GM19043 (cell line): ENCODE data around the gene PLCB2.

Experiments
- ATAC-seq: cut with Tn5 transposase; IDR thresholded peaks from one replicate; pipeline ENCODE4 v1.9.1; 2021; ENCODE audit warnings: low read depth; ENCODE audit not compliant: unreplicated experiment

PLCB2 gene

DNA sequence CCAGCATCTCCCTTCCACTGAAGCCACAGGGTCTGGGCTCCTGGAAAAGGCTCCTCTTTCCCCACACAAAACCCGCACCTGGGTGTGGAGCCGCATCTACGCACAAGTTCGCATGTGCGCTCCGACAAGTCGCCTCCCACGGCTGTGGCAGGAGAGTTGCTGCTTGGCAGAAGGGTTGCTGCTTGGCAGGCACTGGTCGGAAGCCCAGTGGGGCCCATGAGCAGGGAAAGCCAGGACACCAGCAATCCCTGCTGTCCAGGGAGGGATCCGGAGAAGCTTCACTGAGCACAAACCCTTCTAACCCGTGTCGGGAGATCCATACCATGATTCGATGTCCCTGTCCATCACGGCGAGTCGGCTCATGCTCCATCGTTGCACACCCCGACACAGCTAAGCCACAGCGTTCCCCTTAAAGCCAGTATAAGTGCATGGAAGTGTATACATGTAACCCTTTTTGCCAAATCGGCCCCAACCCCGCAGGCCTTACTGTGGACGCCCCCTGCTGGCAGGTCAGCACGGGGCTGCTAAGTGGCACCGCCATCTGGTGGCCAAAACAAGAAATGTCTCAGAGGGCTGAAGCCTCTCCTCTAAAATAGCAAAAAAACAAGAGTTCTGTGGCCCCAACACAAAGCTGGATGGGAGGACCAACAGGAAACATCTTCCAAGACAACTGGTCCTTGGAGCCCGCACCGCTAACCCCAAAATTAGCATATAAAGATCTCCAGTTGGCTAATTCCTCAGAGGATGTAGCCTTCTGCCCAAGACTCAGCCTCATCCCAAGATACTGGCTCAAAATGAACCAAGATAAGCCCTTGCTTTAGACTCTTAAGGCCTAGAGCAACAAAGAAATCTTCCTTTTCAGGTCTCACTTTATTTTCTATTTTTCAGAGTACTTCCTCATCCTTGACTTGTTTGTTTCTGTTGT lies 33.1 kb downstream of the PLCB2 start:
- no peak for ATAC-seq

DNA sequence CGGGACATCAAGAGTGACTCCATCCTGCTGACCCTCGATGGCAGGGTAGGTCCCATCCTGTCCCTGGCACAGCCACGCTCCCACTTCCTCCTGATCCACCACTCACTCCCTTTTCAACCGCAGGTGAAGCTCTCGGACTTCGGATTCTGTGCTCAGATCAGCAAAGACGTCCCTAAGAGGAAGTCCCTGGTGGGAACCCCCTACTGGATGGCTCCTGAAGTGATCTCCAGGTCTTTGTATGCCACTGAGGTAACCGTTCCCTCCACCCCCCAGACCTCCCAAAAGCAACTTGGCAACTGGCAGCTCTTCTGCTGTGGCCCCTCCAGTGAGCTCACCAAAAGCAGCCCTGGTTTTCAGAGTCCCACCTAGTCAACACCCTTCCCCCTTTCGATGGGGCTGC lies 34.3 kb downstream of the PLCB2 start:
- ATAC-seq, result no peak

DNA sequence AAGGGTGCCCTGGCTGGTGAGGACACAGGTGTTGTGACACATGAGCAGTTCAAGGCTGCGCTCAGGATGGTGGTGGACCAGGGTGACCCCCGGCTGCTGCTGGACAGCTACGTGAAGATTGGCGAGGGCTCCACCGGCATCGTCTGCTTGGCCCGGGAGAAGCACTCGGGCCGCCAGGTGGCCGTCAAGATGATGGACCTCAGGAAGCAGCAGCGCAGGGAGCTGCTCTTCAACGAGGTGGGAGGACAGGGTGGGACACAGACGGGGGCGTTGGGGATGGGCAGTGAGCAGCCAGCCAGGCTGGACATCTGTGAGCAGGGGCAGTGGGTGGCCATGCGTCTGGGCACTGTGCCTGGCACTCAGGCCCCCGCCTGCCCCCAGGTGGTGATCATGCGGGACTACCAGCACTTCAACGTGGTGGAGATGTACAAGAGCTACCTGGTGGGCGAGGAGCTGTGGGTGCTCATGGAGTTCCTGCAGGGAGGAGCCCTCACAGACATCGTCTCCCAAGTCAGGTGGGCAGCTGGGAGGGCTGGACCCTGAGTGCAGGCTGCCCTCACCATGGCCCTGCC lies 35.2 kb downstream of the PLCB2 start:
- ATAC-seq, result no peak

DNA sequence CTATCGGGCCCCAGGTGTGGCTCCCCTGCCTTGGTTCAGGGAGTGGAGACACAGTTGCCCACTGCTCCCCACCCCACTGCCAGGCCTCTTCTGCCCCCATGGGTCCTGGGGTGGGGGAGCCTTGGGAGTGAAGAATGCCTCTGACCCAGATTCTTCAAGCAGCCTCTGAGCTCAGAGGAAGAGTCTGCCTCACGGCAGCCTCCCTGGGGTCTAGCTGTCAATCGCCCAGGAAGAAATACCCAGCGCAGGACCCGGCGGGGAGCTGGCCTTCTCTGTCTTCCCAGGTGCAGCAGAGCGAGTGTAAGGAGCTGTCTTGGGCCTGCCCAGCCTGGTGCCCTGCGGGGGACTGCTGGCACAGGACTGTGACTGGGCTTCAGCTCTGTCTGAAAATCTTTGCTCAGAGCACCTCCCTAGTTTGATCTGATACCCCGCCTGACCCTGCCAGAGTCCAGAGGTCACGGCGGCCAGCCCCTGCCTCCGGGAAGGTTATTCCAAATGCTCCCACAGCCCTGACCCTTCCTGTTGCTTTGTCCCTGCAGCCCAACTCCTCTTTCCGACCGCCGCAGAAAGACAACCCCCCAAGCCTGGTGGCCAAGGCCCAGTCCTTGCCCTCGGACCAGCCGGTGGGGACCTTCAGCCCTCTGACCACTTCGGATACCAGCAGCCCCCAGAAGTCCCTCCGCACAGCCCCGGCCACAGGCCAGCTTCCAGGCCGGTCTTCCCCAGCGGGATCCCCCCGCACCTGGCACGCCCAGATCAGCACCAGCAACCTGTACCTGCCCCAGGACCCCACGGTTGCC lies 35.9 kb downstream of the PLCB2 start:
- no peak for ATAC-seq

DNA sequence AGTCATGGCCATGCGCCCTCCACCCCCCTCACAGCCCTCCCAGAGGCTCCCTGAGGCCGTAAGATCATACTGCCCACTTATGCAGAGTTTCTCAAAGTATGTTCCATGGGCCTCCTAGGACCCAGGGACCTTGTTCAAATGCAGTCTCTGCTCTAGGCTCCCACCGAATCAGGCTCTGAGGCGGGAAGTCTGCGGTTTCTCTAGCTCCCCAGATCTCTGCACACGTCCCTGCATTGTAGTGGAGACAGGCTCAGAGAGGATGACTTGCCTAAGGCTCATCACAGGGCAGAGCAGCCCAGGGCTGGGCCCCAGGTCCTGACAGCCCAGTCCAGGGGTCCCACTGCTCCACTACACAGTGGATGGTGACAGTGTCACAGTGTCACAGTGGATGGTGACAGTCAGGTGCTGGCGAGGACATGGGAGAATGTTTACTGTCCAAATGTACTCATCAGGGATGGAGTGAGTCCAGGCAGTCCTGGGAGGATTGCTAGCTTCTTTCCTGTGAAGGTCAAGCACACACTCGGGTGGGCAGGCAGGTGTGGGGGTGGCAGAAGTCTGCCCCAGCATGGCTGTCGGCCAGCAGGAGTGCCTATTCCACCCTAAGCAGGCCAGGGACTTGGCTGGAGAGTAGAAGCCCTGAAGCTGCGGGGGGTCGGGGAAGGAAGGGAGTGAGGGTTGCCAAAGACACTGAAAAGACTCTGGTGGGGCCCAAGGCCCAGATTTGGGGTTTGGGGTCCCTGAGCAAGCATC lies 37.3 kb downstream of the PLCB2 start:
- ATAC-seq, result no peak

DNA sequence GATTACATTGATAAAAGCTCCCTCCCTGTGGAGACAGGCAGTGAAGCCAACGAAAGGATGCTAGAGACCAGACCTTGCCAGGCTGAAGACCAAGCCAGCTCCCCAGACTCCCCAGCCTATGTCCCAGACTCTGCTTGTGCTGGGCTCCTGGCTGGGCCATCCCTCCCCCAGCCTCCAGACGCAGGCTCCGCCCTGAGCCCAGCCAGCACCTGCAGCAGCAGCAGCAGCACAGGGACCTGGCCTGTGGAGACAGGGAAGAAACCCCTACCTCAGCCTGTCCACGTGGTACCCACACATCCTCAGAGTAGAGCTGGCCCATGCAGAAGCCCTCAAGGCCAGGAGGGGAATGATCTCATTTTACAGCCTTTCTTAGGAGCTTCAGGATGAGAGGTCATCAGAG lies 38.1 kb downstream of the PLCB2 start:
- no peak for ATAC-seq

DNA sequence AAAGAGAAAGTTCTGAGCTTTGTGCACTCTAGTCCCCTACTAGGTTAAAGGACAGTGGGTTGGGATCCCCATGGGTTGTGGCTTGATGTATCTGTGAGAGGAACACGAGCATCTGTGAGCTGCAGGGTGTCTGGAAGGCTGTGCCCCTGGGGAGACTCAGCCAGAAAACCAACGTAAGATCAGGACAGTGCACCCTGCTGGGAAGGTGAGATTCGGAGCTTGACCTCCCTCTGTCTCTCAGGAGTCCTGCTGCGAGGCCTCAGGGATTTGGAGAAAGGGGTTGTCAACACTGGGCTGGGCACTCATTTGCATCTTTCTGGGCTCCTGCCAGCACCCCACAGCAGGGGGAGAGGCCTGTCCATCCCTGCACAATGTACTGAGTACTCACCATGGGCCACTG lies 40.1 kb downstream of the PLCB2 start:
- ATAC-seq, result no peak

DNA sequence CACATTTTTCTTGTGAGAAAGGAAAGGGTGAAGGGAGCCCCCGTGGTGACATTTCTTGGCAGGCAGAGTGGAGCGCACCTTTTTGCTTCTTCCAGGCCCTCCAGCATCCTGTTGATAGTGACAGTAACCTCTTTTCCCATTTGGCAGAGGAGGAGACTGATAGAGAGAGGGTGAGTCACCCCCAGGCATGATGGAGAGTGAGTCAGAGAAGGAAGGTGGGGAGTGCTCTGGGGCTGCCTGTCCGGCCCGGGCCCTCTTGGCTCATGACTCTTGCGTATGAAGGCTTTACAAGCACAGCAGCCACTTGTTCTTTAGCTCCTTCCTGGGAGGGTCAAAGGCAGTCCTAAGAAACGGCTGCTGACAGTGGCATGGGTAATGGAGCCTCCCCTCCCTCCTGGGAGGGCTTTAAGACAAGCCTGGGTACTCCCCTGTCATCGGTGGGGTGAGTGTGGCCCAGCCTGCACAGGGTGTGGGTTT lies 40.9 kb downstream of the PLCB2 start:
- no peak for ATAC-seq

DNA sequence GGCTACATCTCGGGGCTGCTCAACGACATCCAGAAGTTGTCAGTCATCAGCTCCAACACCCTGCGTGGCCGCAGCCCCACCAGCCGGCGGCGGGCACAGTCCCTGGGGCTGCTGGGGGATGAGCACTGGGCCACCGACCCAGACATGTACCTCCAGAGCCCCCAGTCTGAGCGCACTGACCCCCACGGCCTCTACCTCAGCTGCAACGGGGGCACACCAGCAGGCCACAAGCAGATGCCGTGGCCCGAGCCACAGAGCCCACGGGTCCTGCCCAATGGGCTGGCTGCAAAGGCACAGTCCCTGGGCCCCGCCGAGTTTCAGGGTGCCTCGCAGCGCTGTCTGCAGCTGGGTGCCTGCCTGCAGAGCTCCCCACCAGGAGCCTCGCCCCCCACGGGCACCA lies 41.9 kb downstream of the PLCB2 start:
- ATAC-seq, result no peak

DNA sequence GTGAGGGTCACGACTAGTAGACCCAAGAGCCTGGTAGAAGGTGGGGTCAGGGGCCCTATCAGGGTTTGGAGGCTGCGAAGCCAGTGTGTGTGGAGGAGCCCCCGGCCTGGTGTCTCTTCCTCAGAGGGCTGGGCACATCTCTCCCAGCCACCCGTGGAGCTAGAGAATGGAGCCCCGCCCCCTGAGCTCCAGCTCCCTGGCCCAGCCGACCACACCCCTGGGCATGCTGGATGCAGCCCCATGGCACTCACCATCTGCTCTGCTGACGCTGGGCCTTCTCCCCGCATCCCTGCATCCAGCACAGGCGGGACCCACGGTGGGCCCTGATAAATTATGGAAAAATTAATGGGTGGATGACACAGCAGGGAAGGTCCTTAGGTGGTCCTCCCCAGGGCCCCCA lies 42.4 kb downstream of the PLCB2 start:
- no peak for ATAC-seq

DNA sequence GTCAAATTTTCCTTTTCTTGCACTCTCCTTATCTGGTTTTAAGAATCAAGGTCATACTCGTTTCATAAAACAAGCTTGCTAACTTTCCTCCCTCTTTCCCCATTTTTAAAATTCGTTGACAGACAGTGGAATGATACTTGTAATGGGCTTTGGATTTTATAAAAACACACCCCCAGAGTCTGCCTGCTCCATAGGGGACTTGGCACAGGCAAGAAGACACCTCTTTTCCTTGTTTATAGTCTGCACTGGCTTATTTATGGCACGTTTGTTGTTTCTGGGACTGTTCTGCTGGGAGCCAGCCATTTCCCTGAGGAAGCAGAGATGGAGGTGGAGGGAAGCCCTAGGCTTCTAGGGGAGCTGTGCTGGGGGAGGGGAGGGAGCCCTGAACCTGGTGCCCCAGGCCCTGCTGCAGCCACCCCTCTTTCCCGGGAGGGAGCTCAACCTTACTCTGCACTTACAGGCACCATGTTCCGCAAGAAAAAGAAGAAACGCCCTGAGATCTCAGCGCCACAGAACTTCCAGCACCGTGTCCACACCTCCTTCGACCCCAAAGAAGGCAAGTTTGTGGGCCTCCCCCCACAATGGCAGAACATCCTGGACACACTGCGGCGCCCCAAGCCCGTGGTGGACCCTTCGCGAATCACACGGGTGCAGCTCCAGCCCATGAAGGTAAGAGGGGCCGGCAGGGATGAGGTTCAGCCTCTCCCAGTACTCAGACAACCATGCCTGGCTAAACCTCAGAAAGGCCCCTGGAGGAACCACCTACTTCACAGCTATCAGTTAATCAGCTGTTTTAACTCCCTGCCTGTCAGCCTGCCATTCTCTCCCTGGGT lies 43.2 kb downstream of the PLCB2 start:
- no peak for ATAC-seq

DNA sequence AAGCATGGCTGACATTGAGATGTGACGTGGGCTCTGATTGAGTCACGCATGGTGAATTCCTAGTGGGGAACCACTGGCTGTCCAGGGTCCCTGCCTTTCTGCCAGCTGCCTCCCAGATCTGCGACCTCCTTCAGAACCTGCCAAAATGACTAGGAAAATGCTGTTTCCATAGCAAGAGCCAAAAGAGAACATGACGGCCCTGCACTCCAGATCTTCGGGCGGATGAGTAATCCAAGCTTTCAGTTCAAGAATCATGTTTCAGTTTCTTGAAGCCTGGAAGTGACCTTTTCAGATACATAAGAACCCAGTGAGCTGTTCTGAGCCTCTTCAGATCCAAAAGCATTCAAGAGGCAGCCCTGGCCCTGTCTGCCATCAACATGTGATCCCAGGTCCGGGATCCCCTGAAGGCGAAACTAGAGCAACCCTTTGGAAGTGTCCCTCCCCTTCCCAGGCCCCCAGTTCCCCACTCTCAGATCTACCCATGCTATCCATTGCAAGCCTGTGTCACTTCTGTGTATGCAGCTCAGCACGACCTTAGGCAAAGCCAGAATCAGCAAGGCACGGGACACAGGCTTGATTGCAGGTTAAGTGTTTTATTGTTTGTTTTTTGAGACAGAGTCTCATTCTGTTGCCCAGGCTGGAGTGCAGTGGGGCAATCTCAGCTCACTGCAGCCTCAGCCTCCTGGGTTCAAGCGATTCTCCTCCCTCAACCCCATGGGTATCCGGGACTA lies 44.5 kb downstream of the PLCB2 start:
- ATAC-seq, result no peak

DNA sequence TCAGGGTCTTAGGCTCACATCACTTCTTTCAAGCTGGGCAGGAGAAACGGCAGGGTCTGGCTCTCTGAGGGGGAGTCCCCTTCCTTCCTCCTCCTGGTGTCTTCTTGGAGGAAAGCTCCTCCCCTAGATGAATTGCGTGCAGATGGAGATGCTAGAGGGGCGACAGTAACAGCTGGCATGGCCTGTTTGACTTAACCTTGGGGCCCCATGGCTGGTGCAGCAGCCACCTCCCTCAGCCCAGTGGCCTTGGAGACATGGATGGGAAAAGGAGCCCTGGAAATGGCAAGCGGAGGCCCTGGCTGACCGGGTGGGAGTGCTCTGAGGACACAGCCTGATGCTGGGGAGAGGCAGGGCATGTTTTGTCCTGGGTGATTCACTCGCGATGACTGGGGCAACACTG lies 48.7 kb downstream of the PLCB2 start:
- no peak for ATAC-seq

DNA sequence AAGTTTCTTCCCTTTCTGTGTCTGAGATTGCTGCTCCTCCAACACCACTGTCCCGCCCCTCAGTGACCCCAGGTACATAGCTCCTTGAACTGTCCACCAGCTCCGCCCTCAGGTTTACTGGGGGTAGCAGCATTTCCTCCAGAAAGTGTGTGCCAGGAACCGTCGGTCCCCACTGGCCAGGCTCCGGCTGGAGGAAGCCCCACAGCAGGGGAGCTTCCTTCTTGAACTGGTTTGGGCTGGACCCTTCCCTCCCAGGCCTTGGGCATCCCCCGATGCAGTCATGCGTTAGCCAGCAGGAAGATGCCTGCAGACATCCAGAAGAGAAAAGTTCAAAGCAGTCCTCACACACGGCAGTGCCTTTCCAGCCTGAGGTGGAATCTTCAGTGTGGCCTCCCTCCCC lies 49.2 kb downstream of the PLCB2 start:
- ATAC-seq, result no peak

DNA sequence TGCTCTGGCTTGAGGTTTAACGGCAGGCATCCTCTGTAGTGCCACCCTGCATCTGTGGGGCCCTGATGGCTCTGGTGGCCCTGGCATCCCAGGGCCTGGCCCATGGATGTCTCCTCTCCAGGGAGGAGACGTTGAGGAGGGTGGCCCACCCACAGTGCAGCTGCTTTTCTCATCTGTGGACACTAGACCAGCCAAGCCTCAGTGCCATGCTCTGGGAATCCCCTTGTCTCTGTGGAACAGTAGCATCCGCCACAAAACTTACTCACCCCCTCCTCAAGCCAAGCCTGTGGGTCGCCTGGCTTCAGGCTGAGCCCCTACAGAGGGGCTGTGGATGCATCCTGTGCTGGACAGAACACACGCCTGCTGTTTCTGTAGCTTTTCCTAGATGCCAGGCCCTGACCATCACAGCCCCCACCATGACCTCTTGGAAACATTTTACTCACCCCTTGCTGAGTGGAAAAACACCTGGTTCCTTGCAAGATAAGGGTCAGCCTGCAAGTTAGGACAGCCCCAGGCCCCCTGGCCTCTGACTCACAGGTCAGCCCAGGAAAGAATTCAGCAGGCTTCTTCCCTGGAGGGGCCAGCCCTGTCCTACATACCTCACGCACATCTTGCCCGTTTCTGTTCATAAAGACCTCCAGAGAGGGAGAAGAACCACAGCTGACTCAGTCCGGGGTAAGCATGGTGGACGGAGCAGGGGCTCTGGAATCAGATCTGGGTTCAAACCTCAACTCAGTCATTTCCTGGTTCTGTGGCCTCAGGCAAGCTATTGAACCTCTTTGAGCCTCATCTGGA lies 49.9 kb downstream of the PLCB2 start:
- no peak for ATAC-seq

DNA sequence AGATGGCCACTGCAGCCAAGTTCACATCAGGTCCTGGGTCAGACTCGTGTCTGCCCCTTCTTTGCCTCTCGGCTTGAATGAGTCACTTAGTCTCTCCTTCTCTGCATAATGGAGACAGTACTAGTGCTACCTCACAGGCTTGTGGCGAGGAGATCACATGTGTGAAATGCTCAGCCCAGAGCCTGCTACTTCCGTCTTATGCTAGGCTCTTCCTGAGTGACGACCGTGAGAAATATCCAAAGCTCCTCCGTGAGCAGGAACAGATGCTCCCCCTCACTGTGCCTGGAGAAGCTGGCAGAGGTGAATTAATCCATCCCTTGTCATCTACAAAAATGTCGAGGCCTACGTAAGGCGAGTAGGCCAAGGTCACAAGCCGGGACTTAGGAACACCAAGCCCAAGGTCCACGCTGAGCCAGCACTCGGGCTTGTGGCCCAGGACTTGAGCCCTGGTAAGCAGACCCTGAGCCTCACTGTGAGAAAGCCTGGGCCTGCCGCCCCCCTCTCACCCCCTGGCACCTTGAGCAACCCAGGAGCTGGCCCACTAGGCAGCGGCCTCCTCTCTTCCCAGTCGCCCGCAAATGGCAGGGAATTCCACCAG lies 51.0 kb downstream of the PLCB2 start:
- no peak for ATAC-seq

DNA sequence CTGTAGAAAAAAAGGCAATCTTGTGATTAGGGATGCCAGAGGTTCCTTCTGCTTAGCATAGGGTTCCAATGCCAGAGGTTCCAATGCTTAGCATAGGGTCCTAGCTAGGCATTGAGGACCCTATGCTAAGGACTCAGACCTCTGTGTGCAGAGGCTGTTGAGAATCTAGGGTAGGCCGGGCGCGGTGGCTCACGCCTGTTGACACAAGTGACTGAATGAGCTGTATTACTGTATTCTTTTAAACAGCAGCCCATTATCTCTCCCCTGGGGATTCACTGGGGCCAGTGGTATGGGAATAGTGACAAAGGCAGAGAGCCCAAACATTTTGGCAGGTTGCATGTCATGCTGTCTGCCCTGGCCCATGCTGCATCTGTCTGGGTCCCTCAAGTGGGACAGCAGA lies 52.7 kb downstream of the PLCB2 start:
- ATAC-seq, result no peak

DNA sequence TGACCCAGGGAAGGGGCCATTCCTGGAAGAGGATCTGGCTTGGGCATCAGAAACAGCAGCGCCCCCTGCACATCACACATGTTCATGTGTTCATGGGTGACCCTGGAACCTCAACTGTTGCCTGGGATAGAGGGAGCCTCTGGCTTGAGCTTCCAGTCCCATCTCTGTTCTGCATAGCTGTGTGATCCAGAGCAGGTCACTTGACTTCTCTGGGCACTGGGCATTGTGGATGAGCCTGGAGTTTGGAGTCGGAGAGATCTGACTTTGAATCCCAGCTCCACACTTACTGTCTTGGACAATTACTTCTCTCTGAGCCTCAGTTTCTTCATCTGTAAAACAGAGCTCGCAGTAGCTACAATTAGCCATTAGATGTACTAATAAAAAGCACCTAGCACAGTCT lies 53.3 kb downstream of the PLCB2 start:
- no peak for ATAC-seq
